ENCODE results near the gene POLR1C. TPM values are rescaled to one million over a fixed set of nuclear protein-coding genes. Genes with fewer than 3 reads are reported as not detected.
"Not testable (repeated sequence)": the region's sequence is repeated elsewhere in the genome, so short reads cannot be mapped to it uniquely, and the experiment has no call there.

Gene POLR1C
- total RNA-seq, 1 donor from 2014 or later = 28.5 TPM

DNA sequence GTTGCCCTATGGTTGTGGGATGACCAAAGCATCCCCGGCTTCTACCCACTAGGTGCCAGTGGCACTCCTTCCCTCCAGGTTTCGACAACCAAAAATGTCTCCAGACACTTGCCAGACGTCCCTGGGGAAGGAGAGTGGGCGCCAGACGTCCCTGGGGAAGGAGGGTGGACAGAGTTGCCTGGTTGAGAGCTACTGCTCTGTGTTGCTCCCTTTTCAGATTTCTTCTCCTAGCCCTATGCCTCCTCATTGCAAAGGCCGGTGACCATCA, 19.8 kb upstream of the POLR1C start:
- H3K9me3 ChIP-seq = no peaks in the 10 kb centered on the region
- peaks cover 41% of the 10 kb centered on the region for H3K36me3 ChIP-seq
- H3K27me3 ChIP-seq = no peaks in the 10 kb centered on the region
- TF ChIP-seq, protein P1, sequence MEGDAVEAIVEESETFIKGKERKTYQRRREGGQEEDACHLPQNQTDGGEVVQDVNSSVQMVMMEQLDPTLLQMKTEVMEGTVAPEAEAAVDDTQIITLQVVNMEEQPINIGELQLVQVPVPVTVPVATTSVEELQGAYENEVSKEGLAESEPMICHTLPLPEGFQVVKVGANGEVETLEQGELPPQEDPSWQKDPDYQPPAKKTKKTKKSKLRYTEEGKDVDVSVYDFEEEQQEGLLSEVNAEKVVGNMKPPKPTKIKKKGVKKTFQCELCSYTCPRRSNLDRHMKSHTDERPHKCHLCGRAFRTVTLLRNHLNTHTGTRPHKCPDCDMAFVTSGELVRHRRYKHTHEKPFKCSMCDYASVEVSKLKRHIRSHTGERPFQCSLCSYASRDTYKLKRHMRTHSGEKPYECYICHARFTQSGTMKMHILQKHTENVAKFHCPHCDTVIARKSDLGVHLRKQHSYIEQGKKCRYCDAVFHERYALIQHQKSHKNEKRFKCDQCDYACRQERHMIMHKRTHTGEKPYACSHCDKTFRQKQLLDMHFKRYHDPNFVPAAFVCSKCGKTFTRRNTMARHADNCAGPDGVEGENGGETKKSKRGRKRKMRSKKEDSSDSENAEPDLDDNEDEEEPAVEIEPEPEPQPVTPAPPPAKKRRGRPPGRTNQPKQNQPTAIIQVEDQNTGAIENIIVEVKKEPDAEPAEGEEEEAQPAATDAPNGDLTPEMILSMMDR (IDR thresholded peaks at IDR 0.05) = no peak
- no peak overlapping the region for H3K4me3 ChIP-seq
- H3K4me1 ChIP-seq = peaks cover 20% of the 10 kb centered on the region
- no peak for ATAC-seq
- intact Hi-C loops (cut with DNase I) = no loop called here
- H3K27ac ChIP-seq = no peak overlapping the region
- no peak for DNase-seq

DNA sequence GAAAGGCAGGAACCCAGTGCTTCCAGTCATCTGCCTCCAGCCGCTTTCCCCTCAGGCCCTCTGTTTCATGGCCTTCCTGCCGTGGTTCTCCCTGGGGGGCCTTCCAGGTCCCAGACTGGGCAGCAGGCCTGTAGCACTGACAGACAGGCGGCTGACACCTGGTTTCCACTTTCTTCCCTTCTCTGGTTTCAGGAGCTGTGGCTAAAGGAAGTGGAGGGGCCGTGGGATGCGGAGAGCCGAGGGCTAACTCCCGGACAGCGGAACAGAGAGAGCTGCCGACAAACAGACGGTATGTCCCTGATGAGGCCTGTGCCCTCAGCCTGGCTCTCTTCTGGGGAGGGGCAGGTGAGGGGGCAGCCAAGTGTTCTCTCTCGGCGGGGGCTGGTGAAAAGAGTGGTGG, 19.2 kb upstream of the POLR1C start:
- Histone ChIP-seq H3K27ac (no peak overlapping the region), H3K36me3 (peaks cover 46% of the 10 kb centered on the region), H3K4me3 (no peak overlapping the region), H3K4me1 (peaks cover 14% of the 10 kb centered on the region), H3K27me3 (no peaks in the 10 kb centered on the region), H3K9me3 (no peaks in the 10 kb centered on the region)
- DNase-seq (no peak), ATAC-seq (no peak)
- intact Hi-C loops (cut with DNase I) = no loop called here
- TF ChIP-seq, protein P1 (IDR thresholded peaks at IDR 0.05) = no peak

DNA sequence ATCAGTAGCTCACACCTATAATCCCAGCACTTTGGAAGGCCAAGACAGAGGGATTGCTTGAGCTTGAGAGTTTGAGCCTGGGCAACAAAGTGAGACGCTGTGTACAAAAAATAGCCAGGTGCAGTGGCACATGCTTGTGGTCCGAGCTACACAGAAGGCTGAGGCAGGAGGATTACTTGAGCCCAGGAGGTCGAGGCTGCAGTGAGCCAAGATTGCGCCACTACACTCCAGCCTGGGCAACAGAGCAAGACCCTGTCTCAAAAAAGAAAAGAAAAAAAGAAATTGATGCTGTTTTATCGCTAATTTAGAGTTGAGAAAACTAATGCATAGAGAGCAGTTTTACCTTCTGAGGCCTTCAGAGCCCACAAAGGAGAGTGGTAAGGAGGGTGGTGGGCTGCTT, 18.6 kb upstream of the POLR1C start:
- intact Hi-C loops (cut with DNase I); H3K4me3 ChIP-seq; ATAC-seq; H3K9me3 ChIP-seq; DNase-seq; H3K4me1 ChIP-seq; H3K27me3 ChIP-seq: not testable (repeated sequence)
- Histone ChIP-seq H3K27ac (peak overlapping the region; percentile 37), H3K36me3 (peaks cover 52% of the 10 kb centered on the region)

DNA sequence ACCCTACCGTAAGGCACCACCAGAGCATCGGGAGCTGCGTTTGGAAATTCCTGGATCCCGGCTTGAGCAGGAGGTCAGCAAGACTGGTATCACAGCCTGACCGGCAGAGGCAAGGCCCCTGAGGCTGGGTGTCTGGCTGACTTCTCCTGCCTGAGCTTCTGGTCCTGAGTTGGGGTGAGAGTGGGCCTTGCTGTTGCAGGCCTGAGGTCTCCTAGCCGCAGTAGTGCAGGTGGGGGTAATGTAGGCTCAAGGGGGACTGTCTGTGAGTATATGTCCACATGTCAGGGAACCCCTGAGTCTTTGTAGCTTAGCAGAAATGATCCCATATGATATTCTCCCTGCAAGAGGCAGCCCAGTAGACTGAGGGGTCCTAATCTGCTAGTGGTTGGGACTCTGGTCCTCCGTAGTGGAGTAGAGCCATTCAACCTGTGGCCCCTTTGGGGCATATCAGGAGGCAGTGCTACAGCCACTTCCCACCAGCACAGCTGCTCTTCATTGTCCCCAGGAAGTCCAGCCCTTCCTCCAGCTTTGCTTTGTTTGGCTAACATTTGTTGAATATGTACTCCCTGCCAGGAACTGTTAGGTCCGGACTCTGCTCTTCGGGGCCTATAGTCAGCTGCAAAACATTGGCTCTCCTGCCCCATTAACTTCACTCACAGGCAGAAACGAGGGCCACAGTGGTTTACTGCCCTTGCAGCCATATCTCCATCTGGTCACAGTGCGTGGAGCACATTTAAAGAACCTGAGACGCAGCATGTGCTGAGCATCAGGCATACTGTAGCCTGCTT, 17.7 kb upstream of the POLR1C start:
- Histone ChIP-seq H3K4me1 (peaks cover 10% of the 10 kb centered on the region), H3K27ac (peak overlapping the region; percentile 37), H3K27me3 (no peaks in the 10 kb centered on the region), H3K9me3 (no peaks in the 10 kb centered on the region), H3K4me3 (no peak overlapping the region), H3K36me3 (peaks cover 62% of the 10 kb centered on the region)
- TF ChIP-seq, protein P1 (IDR thresholded peaks at IDR 0.05) = no peak
- intact Hi-C loops (cut with DNase I) = no loop called here
- ATAC-seq = no peak
- no peak for DNase-seq

DNA sequence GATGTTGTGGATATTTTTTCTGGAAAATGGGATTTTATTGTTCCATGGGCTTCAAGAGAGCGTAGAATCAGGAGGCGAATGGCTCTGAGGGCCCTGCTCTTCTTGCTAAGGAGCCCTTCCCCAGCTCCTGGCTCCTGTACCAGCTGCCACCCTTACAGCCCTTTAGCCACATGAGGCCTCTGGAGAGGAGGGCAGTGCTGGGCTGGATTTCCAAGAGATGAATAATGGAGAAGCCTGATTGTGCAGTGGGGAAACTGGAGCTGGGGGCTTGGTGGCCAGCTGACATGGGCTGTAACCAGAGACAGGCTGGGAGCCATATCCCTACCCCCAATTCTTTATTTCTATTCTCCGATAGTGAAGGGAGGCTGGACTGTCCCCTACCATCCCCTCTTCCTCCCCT, 16.0 kb upstream of the POLR1C start:
- DNase-seq (no peak), ATAC-seq (no peak)
- Histone ChIP-seq H3K36me3 (peaks cover 72% of the 10 kb centered on the region), H3K4me3 (no peak overlapping the region), H3K27me3 (no peaks in the 10 kb centered on the region), H3K27ac (no peak overlapping the region), H3K4me1 (peaks cover under 1% of the 10 kb centered on the region), H3K9me3 (no peaks in the 10 kb centered on the region)
- TF ChIP-seq, protein P1 (IDR thresholded peaks at IDR 0.05) = no peak
- intact Hi-C loops (cut with DNase I) = loop anchor here (10.0 kb wide), 2 partner anchors 46 to 116 kb away; partner anchors contain the start of gene DLK2

DNA sequence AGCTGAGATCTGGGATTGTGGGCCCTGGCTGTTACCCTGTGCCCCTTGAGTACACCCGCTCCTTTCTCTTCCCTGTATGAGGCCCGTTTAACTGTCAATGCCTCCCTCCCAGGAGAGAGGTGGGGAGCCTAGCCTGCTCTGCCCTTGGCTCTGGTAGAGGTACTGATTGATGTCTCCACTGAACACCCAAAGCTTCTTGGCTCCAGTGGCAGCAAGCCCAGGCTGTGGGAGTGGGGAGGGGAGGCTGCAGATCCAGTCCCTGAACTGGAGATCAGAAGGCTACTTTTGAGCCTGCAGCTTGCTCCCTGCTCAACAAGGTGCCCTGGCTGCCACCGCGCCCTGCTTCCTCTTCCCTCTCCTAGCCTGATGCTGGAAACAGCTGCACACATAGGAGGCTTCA, 14.2 kb upstream of the POLR1C start:
- intact Hi-C loops (cut with DNase I) = loop anchor here (10.0 kb wide), 2 partner anchors 48 to 118 kb away; partner anchors contain the start of gene DLK2
- Histone ChIP-seq H3K4me3 (no peak overlapping the region), H3K36me3 (peaks cover 70% of the 10 kb centered on the region), H3K27ac (no peak overlapping the region), H3K27me3 (no peaks in the 10 kb centered on the region), H3K9me3 (no peaks in the 10 kb centered on the region), H3K4me1 (peaks cover 7% of the 10 kb centered on the region)
- no peak for DNase-seq
- ATAC-seq = no peak
- TF ChIP-seq, protein P1 (IDR thresholded peaks at IDR 0.05) = no peak

All from upper lobe of right lung (tissue), 1 donor.